Adrenal gland (tissue), 5 donors: ENCODE measurements around the gene PITRM1.

Source experiments
- CTCF ChIP-seq, 6 experiments: fragments of 450-650 bp in 4 of 6; fragments of 200-600 bp in 2 of 6; sonication (generic) in 1 of 6; IDR thresholded peaks; 1 replicate in 5 of 6; 2 replicates in 1 of 6; pipeline versions ENCODE4 v1.5.1 to v1.8.0; 2016 to 2021; ENCODE audit warnings: antibody characterized with exemption in 6 of 6, mild to moderate bottlenecking in 2 of 6, moderate library complexity in 1 of 6
- POLR2A ChIP-seq, 2 donors: fragments of 450-650 bp; IDR thresholded peaks; one replicate each; pipeline ENCODE4 v1.6.1; 2017; ENCODE audit warnings: antibody characterized with exemption in 2 of 2, mild to moderate bottlenecking in 2 of 2, moderate library complexity in 1 of 2
- donor health status: DM: no; HTN: no; CAD: no.

- TF ChIP-seq CTCF (IDR thresholded peaks at IDR 0.05): no peak
- TF ChIP-seq POLR2A (IDR thresholded peaks at IDR 0.05): no peak
Measured at GRCh38 chr10:3145366-3145765, 27.2 kb downstream of the PITRM1 start.
